Transverse colon (tissue), 4 donors: ENCODE results near the gene ANKS1B. TPM values are rescaled to one million over a fixed set of nuclear protein-coding genes. Genes with fewer than 3 reads are reported as not detected.

Experiments used
- DNase-seq: peaks from one replicate; pipeline ENCODE4 v3.0.0-alpha.2; 2019
- H3K27ac ChIP-seq, 4 donors: fragments of 200-600 bp; sonication (generic); 2 replicates each; pipeline ENCODE4 v1.5.1; 2016 to 2018; ENCODE audit warnings: inconsistent platforms in 4 of 4
- H3K27me3 ChIP-seq: fragments of 200-600 bp; sonication (generic); 2 replicates; pipeline ENCODE4 v1.5.1; 2017; ENCODE audit warnings: inconsistent platforms
- H3K36me3 ChIP-seq, 4 donors: fragments of 200-600 bp; sonication (generic); 2 replicates each; pipeline ENCODE4 v1.5.1; 2017 to 2019; ENCODE audit warnings: inconsistent platforms in 4 of 4
- H3K4me1 ChIP-seq, 4 donors: fragments of 200-600 bp; sonication (generic); 2 replicates each; pipeline ENCODE4 v1.5.1; 2017 to 2020; ENCODE audit warnings: inconsistent platforms in 4 of 4
- H3K4me3 ChIP-seq, 4 donors: fragments of 200-600 bp; sonication (generic); 1 replicate in 1 of 4; 2 replicates in 3 of 4; pipeline versions ENCODE4 v1.5.1 to v1.6.1; 2017 to 2019; ENCODE audit warnings: inconsistent platforms in 4 of 4
- H3K9me3 ChIP-seq, 2 donors: fragments of 200-600 bp; sonication (generic); 2 replicates each; pipeline ENCODE4 v1.5.1; 2017 to 2019; ENCODE audit warnings: inconsistent platforms in 2 of 2
- EP300 ChIP-seq: sonication (generic); formaldehyde crosslinking; IDR thresholded peaks from one replicate; pipeline ENCODE4 v1.6.1; 2017; ENCODE audit warnings: antibody characterized with exemption, low read depth
- POLR2A ChIP-seq: fragments of 450-650 bp; IDR thresholded peaks from one replicate; pipeline ENCODE4 v1.6.1; 2016; ENCODE audit warnings: antibody characterized with exemption, mild to moderate bottlenecking, moderate library complexity
- POLR2AphosphoS5 ChIP-seq, 3 donors: sonication (generic); formaldehyde crosslinking; IDR thresholded peaks; one replicate each; pipeline ENCODE4 v1.6.1; 2016; ENCODE audit warnings: antibody characterized with exemption in 3 of 3
- WGBS, 2 donors: methylation state at CpG; one replicate each; pipeline ENCODE4 v1.1.5; 2018; ENCODE audit warnings: low coverage in 1 of 2; 5-methylcytosine and 5-hydroxymethylcytosine counted together
- in situ Hi-C, 4 donors: fragments of 200-750 bp; cut with MboI; loops; one replicate each; pipeline versions ENCODE4 v1.15.0 to v1.15.1; 2017; ENCODE audit warnings: low sequenced_read_pairs in 3 of 4, low pct_ligation_motif_present in 1 of 4, low pct_unique_long_range_greater_than_20kb in 1 of 4
- intact Hi-C: fragments of 100-400 bp; cut with DNase I; formaldehyde crosslinking; loops from one replicate; pipeline ENCODE4 v1.15.1; 2023; ENCODE audit warnings: low total_unique reads
- total RNA-seq, 4 donors: library from RNA; depleted of rRNA; stranded (reverse); fragments of >200 nt; gene quantifications; one replicate each; pipeline ENCODE4 v1.1.0, GENCODE V29; 2016
- TF ChIP-seq, protein P1 (sequence below), 5 experiments: fragments of 200-600 bp in 3 of 5; fragments of 450-650 bp in 2 of 5; sonication (generic) in 3 of 5; IDR thresholded peaks; 1 replicate in 2 of 5; 2 replicates in 3 of 5; pipeline ENCODE4 v1.5.1; 2016 to 2017; ENCODE audit warnings: antibody characterized with exemption in 5 of 5, inconsistent platforms in 3 of 5, mild to moderate bottlenecking in 2 of 5, moderate library complexity in 1 of 5

Gene ANKS1B
- total RNA-seq, 4 donors from 2014 or later: 1.4 to 6.4 (median 3.5) TPM; not detected in 1

DNA sequence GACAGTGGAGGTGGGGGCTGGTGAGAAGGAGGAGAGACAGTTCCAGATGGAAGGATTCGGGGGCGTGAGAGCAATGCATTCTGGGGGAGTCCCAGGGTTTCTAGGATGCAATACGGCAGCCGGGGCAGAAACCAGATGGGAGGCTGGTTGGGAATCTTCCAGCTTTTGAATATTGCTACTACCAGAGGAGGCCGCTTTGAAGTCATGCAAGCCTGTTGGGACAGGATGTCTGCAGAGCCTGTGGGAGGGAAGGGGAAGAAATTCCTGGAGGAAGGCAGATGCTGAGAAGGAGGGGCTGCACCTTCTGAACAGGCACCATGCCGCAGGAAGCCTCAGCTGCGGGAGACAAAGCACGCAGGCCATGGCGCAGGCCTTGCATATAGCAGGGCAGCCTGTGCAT, 1234.2 kb downstream of the ANKS1B start:
- no peaks in the 10 kb centered on the region for H3K9me3 ChIP-seq
- TF ChIP-seq POLR2AphosphoS5 (IDR thresholded peaks at IDR 0.05) (no peak), EP300 (no peak), POLR2A (no peak)
- TF ChIP-seq, protein P1, sequence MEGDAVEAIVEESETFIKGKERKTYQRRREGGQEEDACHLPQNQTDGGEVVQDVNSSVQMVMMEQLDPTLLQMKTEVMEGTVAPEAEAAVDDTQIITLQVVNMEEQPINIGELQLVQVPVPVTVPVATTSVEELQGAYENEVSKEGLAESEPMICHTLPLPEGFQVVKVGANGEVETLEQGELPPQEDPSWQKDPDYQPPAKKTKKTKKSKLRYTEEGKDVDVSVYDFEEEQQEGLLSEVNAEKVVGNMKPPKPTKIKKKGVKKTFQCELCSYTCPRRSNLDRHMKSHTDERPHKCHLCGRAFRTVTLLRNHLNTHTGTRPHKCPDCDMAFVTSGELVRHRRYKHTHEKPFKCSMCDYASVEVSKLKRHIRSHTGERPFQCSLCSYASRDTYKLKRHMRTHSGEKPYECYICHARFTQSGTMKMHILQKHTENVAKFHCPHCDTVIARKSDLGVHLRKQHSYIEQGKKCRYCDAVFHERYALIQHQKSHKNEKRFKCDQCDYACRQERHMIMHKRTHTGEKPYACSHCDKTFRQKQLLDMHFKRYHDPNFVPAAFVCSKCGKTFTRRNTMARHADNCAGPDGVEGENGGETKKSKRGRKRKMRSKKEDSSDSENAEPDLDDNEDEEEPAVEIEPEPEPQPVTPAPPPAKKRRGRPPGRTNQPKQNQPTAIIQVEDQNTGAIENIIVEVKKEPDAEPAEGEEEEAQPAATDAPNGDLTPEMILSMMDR (IDR thresholded peaks at IDR 0.05): no peak
- no peak for DNase-seq
- peaks cover 18% of the 10 kb centered on the region for H3K27me3 ChIP-seq
- WGBS, 2 donors: 82 to 86% methylated on average over 7 to 9 of the region's 9 CpGs
- H3K4me1 ChIP-seq: peaks cover 0 to 6% (median 3%) of the 10 kb centered on the region in 4 donors
- no peak overlapping the region for H3K4me3 ChIP-seq
- no peaks in the 10 kb centered on the region for H3K36me3 ChIP-seq
- intact Hi-C loops: no loop called here
- in situ Hi-C loops: no loop called here
- H3K27ac ChIP-seq: no peak overlapping the region

DNA sequence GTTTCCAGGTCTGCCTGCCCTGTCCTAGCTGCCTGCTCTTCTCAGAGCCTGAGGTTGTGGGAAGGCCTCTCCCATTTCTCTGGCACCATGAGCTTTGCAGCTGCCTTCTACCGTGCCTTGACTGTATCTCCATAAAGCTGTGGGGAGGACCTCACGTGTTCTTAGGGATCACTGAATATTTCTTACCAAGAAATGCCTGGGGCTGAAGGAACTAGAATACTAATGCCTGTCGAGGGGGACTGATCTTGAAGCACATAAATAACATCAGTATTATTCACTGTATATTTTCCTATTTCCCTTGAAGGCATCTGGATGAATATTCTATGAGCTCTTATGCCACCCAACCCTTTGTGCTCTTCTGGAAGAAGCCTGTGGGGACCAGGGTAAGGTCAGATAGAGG, 1236.3 kb downstream of the ANKS1B start:
- peaks cover 27% of the 10 kb centered on the region for H3K27me3 ChIP-seq
- H3K4me3 ChIP-seq: no peak overlapping the region
- no peak for DNase-seq
- TF ChIP-seq EP300 (no peak), POLR2AphosphoS5 (IDR thresholded peaks at IDR 0.05) (no peak), POLR2A (no peak)
- TF ChIP-seq, protein P1 (IDR thresholded peaks at IDR 0.05): no peak
- in situ Hi-C loops (no loop called here), intact Hi-C loops (no loop called here)
- H3K36me3 ChIP-seq: no peaks in the 10 kb centered on the region
- H3K9me3 ChIP-seq: no peaks in the 10 kb centered on the region
- peaks cover 0 to 8% (median 3%) of the 10 kb centered on the region in 4 donors for H3K4me1 ChIP-seq
- no peak overlapping the region for H3K27ac ChIP-seq
- 77 to 86% methylated on average over 3 of the region's 3 CpGs for WGBS, 2 donors

DNA sequence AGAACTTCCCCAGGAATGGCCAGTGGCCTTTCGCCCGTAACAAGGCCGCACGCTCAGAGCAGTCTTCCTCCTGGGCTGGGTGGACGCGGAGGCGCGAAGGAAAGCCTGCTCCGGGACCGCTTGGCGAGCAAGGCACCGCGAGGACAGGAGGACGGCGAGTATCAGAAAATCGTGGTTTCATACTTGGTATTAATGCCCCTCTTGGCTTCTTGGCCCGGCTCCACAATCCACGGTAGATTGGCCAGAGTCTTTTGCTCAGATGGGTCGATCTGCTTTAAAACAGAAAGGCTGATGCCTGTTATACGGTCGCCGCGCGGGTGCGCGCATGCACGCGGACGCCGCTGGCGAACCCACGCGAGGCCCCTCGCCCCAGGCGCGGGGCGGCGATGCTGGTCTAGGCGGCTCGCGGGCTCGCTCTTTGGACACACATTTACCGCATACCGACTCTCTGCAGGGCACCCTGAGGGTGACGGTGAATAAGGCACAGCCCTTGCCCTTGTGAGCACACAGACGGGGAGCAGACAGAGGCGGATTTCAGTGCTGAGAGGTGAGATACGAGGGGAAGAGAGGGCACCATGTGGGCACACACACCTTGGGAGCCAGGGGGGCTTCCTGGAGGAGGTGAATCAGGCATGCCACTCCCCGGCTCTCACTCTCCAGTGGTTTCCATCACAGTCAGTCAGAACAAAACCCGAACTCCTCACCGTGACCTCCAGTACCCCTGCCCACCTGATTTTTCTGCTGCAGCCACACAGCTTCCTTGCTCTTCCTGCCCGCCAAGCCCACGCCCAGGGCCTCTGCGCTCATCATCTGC, 1239.0 kb downstream of the ANKS1B start:
- Histone ChIP-seq H3K36me3 (no peaks in the 10 kb centered on the region), H3K4me3 (peak overlapping the region in 3 of 4 donors; percentile 23 to 51 (median 27)), H3K27ac (no peak overlapping the region), H3K9me3 (no peaks in the 10 kb centered on the region), H3K4me1 (peaks cover 0 to 8% (median 3%) of the 10 kb centered on the region in 4 donors), H3K27me3 (peaks cover 27% of the 10 kb centered on the region)
- DNase-seq: no peak
- WGBS, 2 donors: 16% methylated on average over 54 of the region's 54 CpGs; no CpG with 5 or more reads in 1 of the 2 donors
- TF ChIP-seq POLR2A (no peak), POLR2AphosphoS5 (IDR thresholded peaks at IDR 0.05) (no peak), EP300 (no peak)
- TF ChIP-seq, protein P1 (IDR thresholded peaks at IDR 0.05): no peak
- in situ Hi-C loops (no loop called here), intact Hi-C loops (no loop called here)

DNA sequence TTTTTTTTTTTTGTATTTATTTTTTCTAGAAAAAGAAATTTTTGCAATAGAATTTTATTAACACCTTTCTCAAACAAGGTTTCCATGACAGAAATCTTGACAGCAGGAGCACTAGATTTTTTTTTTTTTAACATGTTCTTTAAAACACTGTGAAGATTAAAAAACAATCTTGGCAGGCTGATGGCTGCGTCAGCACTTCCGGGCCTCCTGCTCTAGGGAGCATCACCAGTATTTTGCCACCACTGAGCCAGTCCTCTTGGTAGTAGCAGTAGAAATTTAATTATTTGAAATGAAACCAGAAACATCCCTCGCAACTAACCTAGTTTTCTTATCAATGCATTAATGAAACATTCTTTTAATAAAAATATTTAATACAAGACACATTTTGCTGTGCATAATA, 1240.1 kb downstream of the ANKS1B start:
- Histone ChIP-seq H3K27ac (no peak overlapping the region), H3K27me3 (peaks cover 27% of the 10 kb centered on the region), H3K4me3 (no peak overlapping the region), H3K36me3 (no peaks in the 10 kb centered on the region), H3K4me1 (peaks cover 0 to 8% (median 3%) of the 10 kb centered on the region in 4 donors), H3K9me3 (no peaks in the 10 kb centered on the region)
- in situ Hi-C loops (no loop called here), intact Hi-C loops (no loop called here)
- TF ChIP-seq, protein P1 (IDR thresholded peaks at IDR 0.05): no peak
- TF ChIP-seq EP300 (no peak), POLR2A (no peak), POLR2AphosphoS5 (IDR thresholded peaks at IDR 0.05) (no peak)
- 87 to 91% methylated on average over 3 of the region's 3 CpGs for WGBS, 2 donors
- no peak for DNase-seq
